Esophagus squamous epithelium (tissue), 4 donors: ENCODE measurements around the gene HLA-DPB1.

Experiments
- POLR2A ChIP-seq, 4 donors: fragments of 450-650 bp; IDR thresholded peaks; one replicate each; pipeline ENCODE4 v1.6.1; 2017; ENCODE audit warnings: antibody characterized with exemption in 4 of 4, mild to moderate bottlenecking in 4 of 4, moderate library complexity in 3 of 4
- TF ChIP-seq, protein P1 (sequence below), 6 experiments: fragments of 450-650 bp in 4 of 6; fragments of 200-600 bp in 2 of 6; sonication (generic) in 2 of 6; IDR thresholded peaks; one replicate each; pipeline ENCODE4 v1.5.1; 2016 to 2019; ENCODE audit warnings: antibody characterized with exemption in 6 of 6, mild to moderate bottlenecking in 4 of 6, moderate library complexity in 4 of 6

DNA sequence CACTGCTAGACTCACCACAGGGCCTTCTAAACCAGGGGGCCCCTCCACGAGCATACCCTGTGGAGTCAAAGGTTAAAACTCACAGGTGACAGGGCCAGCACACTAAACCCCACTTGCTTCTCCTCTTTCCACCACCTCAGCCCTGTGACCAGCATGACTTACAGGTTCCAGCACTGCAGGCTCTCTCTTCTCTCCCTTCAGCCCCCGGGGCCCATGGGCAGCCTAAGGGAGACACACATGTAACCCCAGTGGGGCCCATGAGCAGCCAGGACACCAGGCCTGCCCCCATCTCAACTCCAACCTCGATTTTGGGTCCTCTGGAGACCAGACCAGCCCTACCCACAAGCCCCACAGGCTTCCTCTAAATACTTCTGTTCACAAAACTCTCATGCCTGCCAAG lies 28.0 kb downstream of the HLA-DPB1 start:
- TF ChIP-seq, protein P1, sequence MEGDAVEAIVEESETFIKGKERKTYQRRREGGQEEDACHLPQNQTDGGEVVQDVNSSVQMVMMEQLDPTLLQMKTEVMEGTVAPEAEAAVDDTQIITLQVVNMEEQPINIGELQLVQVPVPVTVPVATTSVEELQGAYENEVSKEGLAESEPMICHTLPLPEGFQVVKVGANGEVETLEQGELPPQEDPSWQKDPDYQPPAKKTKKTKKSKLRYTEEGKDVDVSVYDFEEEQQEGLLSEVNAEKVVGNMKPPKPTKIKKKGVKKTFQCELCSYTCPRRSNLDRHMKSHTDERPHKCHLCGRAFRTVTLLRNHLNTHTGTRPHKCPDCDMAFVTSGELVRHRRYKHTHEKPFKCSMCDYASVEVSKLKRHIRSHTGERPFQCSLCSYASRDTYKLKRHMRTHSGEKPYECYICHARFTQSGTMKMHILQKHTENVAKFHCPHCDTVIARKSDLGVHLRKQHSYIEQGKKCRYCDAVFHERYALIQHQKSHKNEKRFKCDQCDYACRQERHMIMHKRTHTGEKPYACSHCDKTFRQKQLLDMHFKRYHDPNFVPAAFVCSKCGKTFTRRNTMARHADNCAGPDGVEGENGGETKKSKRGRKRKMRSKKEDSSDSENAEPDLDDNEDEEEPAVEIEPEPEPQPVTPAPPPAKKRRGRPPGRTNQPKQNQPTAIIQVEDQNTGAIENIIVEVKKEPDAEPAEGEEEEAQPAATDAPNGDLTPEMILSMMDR (IDR thresholded peaks at IDR 0.05), result no peak
- no peak for TF ChIP-seq POLR2A (IDR thresholded peaks at IDR 0.05)
